Nephron progenitor cell (in vitro differentiated cells): ENCODE data around the gene UBR3.

Source experiments
- DNase-seq: peaks from one replicate; pipeline ENCODE4 v3.0.0; 2021
- H3K27ac Mint-ChIP-seq: 2 replicates; pipeline ENCODE4 v1.8.0; 2021; ENCODE audit warnings: mild to moderate bottlenecking, moderate library complexity, mixed read lengths
- H3K27me3 Mint-ChIP-seq: 2 replicates; pipeline ENCODE4 v1.8.0; 2021; ENCODE audit warnings: mild to moderate bottlenecking, low read depth, mixed read lengths; ENCODE audit not compliant: poor library complexity
- H3K36me3 Mint-ChIP-seq: 2 replicates; pipeline ENCODE4 v1.8.0; 2021; ENCODE audit warnings: low read depth, mixed read lengths
- H3K4me1 Mint-ChIP-seq: 2 replicates; pipeline ENCODE4 v1.8.0; 2021; ENCODE audit warnings: mixed read lengths
- H3K4me3 Mint-ChIP-seq: 2 replicates; pipeline ENCODE4 v1.8.0; 2021; ENCODE audit warnings: mild to moderate bottlenecking, moderate library complexity, mixed read lengths
- H3K9me3 Mint-ChIP-seq: 2 replicates; pipeline ENCODE4 v1.8.0; 2021; ENCODE audit warnings: mild to moderate bottlenecking, moderate library complexity, mixed read lengths
- CTCF ChIP-seq: fragments of 200-600 bp; sonication (generic); IDR thresholded peaks from 2 replicates; pipeline ENCODE4 v1.5.0; 2021; ENCODE audit warnings: antibody characterized with exemption

UBR3 gene

GRCh38 chr2:169965495-169965894 lies 138.2 kb downstream of the UBR3 start:
- H3K4me3 Mint-ChIP-seq: no peak overlapping the region

DNA sequence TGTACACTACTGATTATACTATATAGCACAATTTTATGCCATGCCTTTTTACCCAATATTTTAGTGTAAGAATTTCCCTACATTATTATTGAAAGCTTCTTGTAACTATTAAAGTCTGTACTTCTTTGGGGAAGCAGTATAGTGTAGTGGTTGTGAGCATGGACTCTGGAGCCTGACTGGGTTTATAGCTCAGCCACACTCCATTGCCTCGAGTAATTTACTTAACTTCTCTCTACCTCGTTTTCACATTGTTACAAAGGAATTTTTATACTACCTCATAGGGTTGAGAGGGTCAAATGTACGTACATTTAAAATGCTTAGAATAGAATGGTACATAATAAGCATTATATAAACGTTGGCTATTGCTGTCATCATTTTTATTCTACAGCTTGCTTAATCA lies 139.2 kb downstream of the UBR3 start:
- TF ChIP-seq CTCF: no peak
- Mint-ChIP-seq H3K4me1 (peaks cover 8% of the 10 kb centered on the region), H3K27ac (no peak overlapping the region), H3K27me3 (peaks cover 3% of the 10 kb centered on the region), H3K36me3 (peaks cover 39% of the 10 kb centered on the region), H3K4me3 (no peak overlapping the region), H3K9me3 (peaks cover 16% of the 10 kb centered on the region)
- no peak for DNase-seq

More at GRCh38 chr2:169965495-169965894, 138.2 kb downstream of the UBR3 start:
- H3K27ac Mint-ChIP-seq: no peak overlapping the region
- TF ChIP-seq CTCF: no peak
- H3K4me1 Mint-ChIP-seq: peaks cover 8% of the 10 kb centered on the region
- H3K36me3 Mint-ChIP-seq: peaks cover 44% of the 10 kb centered on the region
- H3K9me3 Mint-ChIP-seq: peaks cover 16% of the 10 kb centered on the region
- peaks cover 3% of the 10 kb centered on the region for H3K27me3 Mint-ChIP-seq
- DNase-seq: no peak

GRCh38 chr2:169968743-169969142 lies 141.5 kb downstream of the UBR3 start:
- Mint-ChIP-seq H3K9me3 (peaks cover 26% of the 10 kb centered on the region), H3K36me3 (peaks cover 44% of the 10 kb centered on the region), H3K27me3 (peaks cover 3% of the 10 kb centered on the region), H3K4me3 (no peak overlapping the region), H3K27ac (no peak overlapping the region), H3K4me1 (peaks cover 8% of the 10 kb centered on the region)
- no peak for TF ChIP-seq CTCF
- DNase-seq: no peak

GRCh38 chr2:169975221-169975620 lies 148.0 kb downstream of the UBR3 start:
- peaks cover 52% of the 10 kb centered on the region for H3K9me3 Mint-ChIP-seq
- no peak overlapping the region for H3K27ac Mint-ChIP-seq
- H3K4me1 Mint-ChIP-seq: no peaks in the 10 kb centered on the region
- no peak overlapping the region for H3K4me3 Mint-ChIP-seq
- H3K36me3 Mint-ChIP-seq: peaks cover 62% of the 10 kb centered on the region
- no peak for DNase-seq
- TF ChIP-seq CTCF: no peak
- H3K27me3 Mint-ChIP-seq: no peaks in the 10 kb centered on the region

- Mint-ChIP-seq H3K9me3 (peaks cover 52% of the 10 kb centered on the region), H3K27ac (no peak overlapping the region), H3K4me1 (no peaks in the 10 kb centered on the region), H3K27me3 (no peaks in the 10 kb centered on the region), H3K36me3 (peaks cover 61% of the 10 kb centered on the region), H3K4me3 (no peak overlapping the region)
- no peak for DNase-seq
- no peak for TF ChIP-seq CTCF
Observed at GRCh38 chr2:169976335-169976851, 149.1 kb downstream of the UBR3 start.

DNA sequence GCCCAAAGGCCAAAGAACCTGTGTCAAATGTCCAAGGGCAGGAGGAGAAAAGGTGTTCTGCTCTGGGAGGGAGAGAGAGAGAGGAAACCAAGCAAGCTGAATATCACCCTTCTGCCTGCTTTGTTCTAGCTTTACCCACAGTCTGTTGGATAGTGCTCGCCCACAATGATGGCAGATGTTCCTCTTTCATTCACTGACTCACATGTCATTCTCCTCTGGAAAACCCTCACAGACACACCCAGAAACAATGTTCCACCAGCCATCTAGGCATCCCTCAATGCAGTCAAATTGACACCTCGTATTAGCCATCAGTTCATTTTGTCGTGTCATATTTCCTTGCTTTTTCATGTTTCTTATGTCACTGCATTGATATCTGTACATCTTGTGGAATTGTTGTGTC lies 150.3 kb downstream of the UBR3 start:
- Mint-ChIP-seq H3K27ac (no peak overlapping the region), H3K27me3 (no peaks in the 10 kb centered on the region), H3K36me3 (peaks cover 53% of the 10 kb centered on the region), H3K4me3 (no peak overlapping the region), H3K4me1 (no peaks in the 10 kb centered on the region), H3K9me3 (peaks cover 44% of the 10 kb centered on the region)
- no peak for DNase-seq
- no peak for TF ChIP-seq CTCF
